MM.1S (cell line): Measurements from ENCODE around the gene DENND5B.

Experiments
- DNase-seq: peaks from one replicate; pipeline ENCODE4 v3.0.0-alpha.2; 2015
- H2AFZ ChIP-seq: fragments of 300-600 bp; sonication (generic); 2 replicates; pipeline ENCODE4 v1.6.0; 2016; ENCODE audit warnings: antibody characterized with exemption, low read length
- H3F3A ChIP-seq: fragments of 300-600 bp; sonication (generic); 2 replicates; pipeline ENCODE4 v1.6.1; 2016; ENCODE audit warnings: mild to moderate bottlenecking, antibody characterized with exemption, low read length, moderate library complexity, mixed read lengths; ENCODE audit not compliant: insufficient read depth
- H3K27ac ChIP-seq: fragments of 300-600 bp; sonication (generic); 2 replicates; pipeline ENCODE4 v1.5.1; 2016; ENCODE audit warnings: mild to moderate bottlenecking, low read length
- H3K27me3 ChIP-seq: fragments of 300-600 bp; sonication (generic); replicated peaks from 2 replicates; pipeline ENCODE4 v1.6.0; 2016; ENCODE audit warnings: low read length; ENCODE audit not compliant: insufficient read depth
- H3K36me3 ChIP-seq: fragments of 300-600 bp; sonication (generic); replicated peaks from 2 replicates; pipeline ENCODE4 v1.6.1; 2016; ENCODE audit warnings: mild to moderate bottlenecking, low read length, mixed read lengths; ENCODE audit not compliant: insufficient read depth
- H3K4me1 ChIP-seq: fragments of 300-600 bp; sonication (generic); 2 replicates; pipeline ENCODE4 v1.6.1; 2016; ENCODE audit warnings: low read length, mixed read lengths
- H3K4me2 ChIP-seq: fragments of 300-600 bp; sonication (generic); 2 replicates; pipeline ENCODE4 v1.6.0; 2016; ENCODE audit warnings: low read depth, low read length
- H3K4me3 ChIP-seq: fragments of 300-600 bp; sonication (generic); 2 replicates; pipeline ENCODE4 v1.5.1; 2016; ENCODE audit warnings: low read length, mixed read lengths
- H3K79me2 ChIP-seq: fragments of 300-600 bp; sonication (generic); 2 replicates; pipeline ENCODE4 v1.6.1; 2016; ENCODE audit warnings: mixed run types, low read length, mixed read lengths
- H3K9ac ChIP-seq: fragments of 300-600 bp; sonication (generic); 2 replicates; pipeline ENCODE4 v1.6.1; 2016; ENCODE audit warnings: low read length, mixed read lengths
- H3K9me2 ChIP-seq: fragments of 300-600 bp; sonication (generic); replicated peaks from 2 replicates; pipeline ENCODE4 v1.6.1; 2016; ENCODE audit warnings: mild to moderate bottlenecking, low read length, mixed read lengths; ENCODE audit not compliant: insufficient read depth
- H3K9me3 ChIP-seq: fragments of 300-600 bp; sonication (generic); replicated peaks from 2 replicates; pipeline ENCODE4 v1.6.1; 2016; ENCODE audit warnings: mild to moderate bottlenecking, low read length, mixed read lengths; ENCODE audit not compliant: insufficient read depth
- H4K20me1 ChIP-seq: fragments of 300-600 bp; sonication (generic); 2 replicates; pipeline ENCODE4 v1.6.1; 2016; ENCODE audit warnings: mild to moderate bottlenecking, low read length, moderate library complexity, mixed read lengths; ENCODE audit not compliant: insufficient read depth
- CTCF ChIP-seq: fragments of 300-600 bp; sonication (generic); IDR thresholded peaks from 2 replicates; pipeline ENCODE4 v1.5.1; 2016; ENCODE audit warnings: antibody characterized with exemption, low read length, mixed read lengths
- EZH2 ChIP-seq: fragments of 300-600 bp; sonication (generic); optimal IDR thresholded peaks from 2 replicates; pipeline ENCODE3; 2017; ENCODE audit warnings: low read depth, mild to moderate bottlenecking, antibody characterized with exemption, low read length, mixed read lengths
- EZH2phosphoT487 ChIP-seq: fragments of 300-600 bp; sonication (generic); IDR thresholded peaks from 2 replicates; pipeline ENCODE4 v1.6.1; 2018; ENCODE audit warnings: antibody characterized with exemption, low read length

Gene DENND5B

GRCh38 chr12:31600252-31600651, 9.3 kb upstream of the DENND5B start:
- Histone ChIP-seq H3K4me3 (no peak overlapping the region), H3K4me2 (no peak overlapping the region), H3F3A (peaks cover 16% of the 10 kb centered on the region), H3K9ac (no peak overlapping the region), H3K27ac (no peak overlapping the region), H3K9me3 (no peaks in the 10 kb centered on the region), H3K9me2 (no peaks in the 10 kb centered on the region), H3K4me1 (peaks cover 18% of the 10 kb centered on the region), H4K20me1 (no peaks in the 10 kb centered on the region), H3K36me3 (no peaks in the 10 kb centered on the region), H3K27me3 (no peaks in the 10 kb centered on the region), H3K79me2 (no peaks in the 10 kb centered on the region), H2AFZ (no peak overlapping the region)
- TF ChIP-seq EZH2 (no peak), EZH2phosphoT487 (no peak), CTCF (no peak)
- DNase-seq: no peak

- Histone ChIP-seq H3K79me2 (no peaks in the 10 kb centered on the region), H3K27ac (no peak overlapping the region), H3K4me2 (no peak overlapping the region), H3K36me3 (no peaks in the 10 kb centered on the region), H3K9ac (no peak overlapping the region), H4K20me1 (no peaks in the 10 kb centered on the region), H3K27me3 (no peaks in the 10 kb centered on the region), H3K9me3 (no peaks in the 10 kb centered on the region), H3F3A (peaks cover 12% of the 10 kb centered on the region), H3K4me1 (peaks cover 12% of the 10 kb centered on the region), H3K4me3 (no peak overlapping the region), H2AFZ (no peak overlapping the region), H3K9me2 (no peaks in the 10 kb centered on the region)
- DNase-seq: no peak
- TF ChIP-seq EZH2: no peak
- TF ChIP-seq EZH2phosphoT487: no peak
- TF ChIP-seq CTCF: no peak
These were observed 8.1 kb upstream of the DENND5B start for GRCh38 chr12:31599053-31599452.

GRCh38 chr12:31597066-31597465, 6.1 kb upstream of the DENND5B start:
- Histone ChIP-seq H3K27me3 (no peaks in the 10 kb centered on the region), H4K20me1 (no peaks in the 10 kb centered on the region), H3K9me3 (no peaks in the 10 kb centered on the region), H3K9ac (no peak overlapping the region), H3F3A (peaks cover under 1% of the 10 kb centered on the region), H3K4me1 (0 out of 2 replicates have a peak, but pooled peaks cover under 1% of the 10 kb centered on the region), H3K27ac (no peak overlapping the region), H3K4me3 (no peak overlapping the region), H3K79me2 (no peaks in the 10 kb centered on the region), H3K9me2 (no peaks in the 10 kb centered on the region), H2AFZ (no peak overlapping the region), H3K36me3 (no peaks in the 10 kb centered on the region), H3K4me2 (no peak overlapping the region)
- no peak for TF ChIP-seq EZH2
- no peak for TF ChIP-seq CTCF
- TF ChIP-seq EZH2phosphoT487: no peak
- DNase-seq: no peak
